Endothelial cell of umbilical vein (primary cell): ENCODE data around the gene SLC52A1. TPM values are rescaled to one million over a fixed set of nuclear protein-coding genes. Genes with fewer than 3 reads are reported as not detected.

ENCODE experiments used
- BruUV-seq: library from RNA; stranded (reverse); fragments of 400-500 nt; replicated peaks from 2 replicates; lab custom pipeline; 2021; lab: Mats Ljungman, UMichigan
- CTCF ChIA-PET: fragments of 300-600, 350-600 bp; sonication (Branson Sonifier 250); formaldehyde crosslinking; loops from one replicate; lab custom pipeline; 2021; ENCODE audit warnings: antibody characterized with exemption, inconsistent platforms; lab: Charles Lee
- POLR2A ChIA-PET: fragments of 300-600, 350-600 bp; sonication (Branson Sonifier 250); formaldehyde crosslinking; loops from one replicate; lab custom pipeline; 2021; ENCODE audit warnings: antibody characterized with exemption, inconsistent platforms; lab: Charles Lee
- DNase-seq: peaks from one replicate; pipeline ENCODE4 v3.0.0-alpha.2; 2011; ENCODE audit warnings: low read depth, low spot score
- FAIRE-seq: peaks from 2 replicates; lab custom pipeline; 2011; peaks lifted over from hg19 to GRCh38; lab: Jason Lieb, UNC
- H2AFZ ChIP-seq: 2 replicates; pipeline ENCODE4 v1.6.0; 2012; ENCODE audit warnings: low read depth, low read length, control low read depth, inconsistent platforms
- H3K27ac ChIP-seq: 2 replicates; pipeline ENCODE4 v1.5.1; 2011; ENCODE audit warnings: low read depth, mild to moderate bottlenecking, control low read depth, low read length, moderate library complexity; ENCODE audit not compliant: insufficient read depth
- H3K27me3 ChIP-seq, 2 experiments: 2 replicates each; pipeline versions ENCODE4 v1.6.0 to v1.6.1; 2011; ENCODE audit warnings: low read length in 2 of 2, mixed read lengths in 1 of 2; ENCODE audit not compliant: control insufficient read depth in 2 of 2, insufficient read depth in 2 of 2
- H3K36me3 ChIP-seq, 2 experiments: 2 replicates in 1 of 2; 3 replicates in 1 of 2; pipeline ENCODE4 v1.5.1; 2011; ENCODE audit warnings: low read length in 2 of 2, mild to moderate bottlenecking in 1 of 2, moderate library complexity in 1 of 2; ENCODE audit not compliant: control insufficient read depth in 2 of 2, insufficient read depth in 2 of 2; ENCODE audit errors: extremely low read depth in 1 of 2
- H3K4me1 ChIP-seq: 3 replicates; pipeline ENCODE4 v1.5.1; 2011; ENCODE audit warnings: mild to moderate bottlenecking, low read length; ENCODE audit not compliant: control insufficient read depth, insufficient read depth; ENCODE audit errors: extremely low read depth
- H3K4me2 ChIP-seq: 2 replicates; pipeline ENCODE4 v1.6.1; 2011; ENCODE audit warnings: low read length, control low read depth, mixed read lengths; ENCODE audit not compliant: insufficient read depth
- H3K4me3 ChIP-seq, 3 experiments: fragments of 200-600 bp in 1 of 3; sonication (generic), shearing (Covaris generic) in 1 of 3; replicated peaks in 1 of 3; 2 replicates each; pipeline ENCODE4 v1.5.1; 2011 to 2016; ENCODE audit warnings: control low read depth in 3 of 3, low read length in 3 of 3, mild to moderate bottlenecking in 2 of 3, inconsistent platforms in 1 of 3, low read depth in 1 of 3, moderate library complexity in 1 of 3; ENCODE audit not compliant: insufficient read depth in 1 of 3
- H3K79me2 ChIP-seq: 2 replicates; pipeline ENCODE4 v1.6.0; 2012; ENCODE audit warnings: low read length, inconsistent platforms; ENCODE audit not compliant: control insufficient read depth, insufficient read depth
- H3K9ac ChIP-seq: replicated peaks from 2 replicates; pipeline ENCODE3; 2011; ENCODE audit warnings: low read length, control low read depth; ENCODE audit not compliant: insufficient read depth; ENCODE audit errors: extremely low read depth
- H3K9me1 ChIP-seq: replicated peaks from 3 replicates; pipeline ENCODE4 v1.6.0; 2011; ENCODE audit warnings: mild to moderate bottlenecking, low read length; ENCODE audit not compliant: control insufficient read depth, insufficient read depth; ENCODE audit errors: extremely low read depth
- H3K9me3 ChIP-seq: replicated peaks from 2 replicates; pipeline ENCODE4 v1.5.1; 2012; ENCODE audit warnings: low read length, inconsistent platforms; ENCODE audit not compliant: control insufficient read depth, insufficient read depth
- H4K20me1 ChIP-seq: replicated peaks from 2 replicates; pipeline ENCODE3; 2011; ENCODE audit warnings: mild to moderate bottlenecking, low read length; ENCODE audit not compliant: control insufficient read depth, insufficient read depth; ENCODE audit errors: extremely low read depth
- CTCF ChIP-seq, 2 donors: IDR thresholded peaks; 1 replicate in 1 of 2; 2 replicates in 1 of 2; pipeline ENCODE4 v1.5.1; 2011; ENCODE audit warnings: low read length in 2 of 2, mild to moderate bottlenecking in 2 of 2, moderate library complexity in 2 of 2, control low read depth in 1 of 2, inconsistent platforms in 1 of 2, low read depth in 1 of 2; ENCODE audit not compliant: insufficient read depth in 1 of 2; ENCODE audit errors: extremely low read depth in 1 of 2
- EZH2 ChIP-seq: IDR thresholded peaks from 2 replicates; pipeline ENCODE4 v1.6.1; 2012; ENCODE audit warnings: borderline replicate concordance, low read depth, mild to moderate bottlenecking, moderate library complexity, low read length, inconsistent platforms; ENCODE audit not compliant: severe bottlenecking
- FOS ChIP-seq: IDR thresholded peaks from 2 replicates; pipeline ENCODE4 v1.6.1; 2011; ENCODE audit warnings: mild to moderate bottlenecking, low read length, moderate library complexity, borderline replicate concordance; ENCODE audit not compliant: insufficient read depth
- GATA2 ChIP-seq: IDR thresholded peaks from 2 replicates; pipeline ENCODE4 v1.7.0; 2011; ENCODE audit warnings: low read depth, mild to moderate bottlenecking, moderate library complexity, mixed read lengths, low read length; ENCODE audit not compliant: insufficient read length, insufficient read depth
- JUN ChIP-seq: IDR thresholded peaks from 2 replicates; pipeline ENCODE4 v1.6.1; 2011; ENCODE audit warnings: borderline replicate concordance, low read depth; ENCODE audit not compliant: insufficient read length, insufficient read depth
- MAX ChIP-seq: IDR thresholded peaks from 2 replicates; pipeline ENCODE4 v1.6.1; 2011; ENCODE audit not compliant: insufficient read depth, insufficient read length
- MYC ChIP-seq: IDR thresholded peaks from one replicate; pipeline ENCODE4 v1.6.1; 2011; ENCODE audit warnings: mild to moderate bottlenecking, low read depth, low read length
- POLR2A ChIP-seq: IDR thresholded peaks from 2 replicates; pipeline ENCODE4 v1.6.1; 2012; ENCODE audit warnings: low read depth, mild to moderate bottlenecking, control low read depth, low read length
- POLR2AphosphoS5 ChIP-seq: IDR thresholded peaks from 2 replicates; pipeline ENCODE4 v1.6.1; 2012; ENCODE audit warnings: low read depth, mild to moderate bottlenecking, control low read depth, low read length, moderate library complexity; ENCODE audit not compliant: insufficient read depth
- dilution Hi-C: fragments of 300-500 bp; cut with MboI; formaldehyde crosslinking; loops from one replicate; pipeline ENCODE4 v1.15.0; 2019; ENCODE audit warnings: low sequenced_read_pairs; ENCODE audit not compliant: extremely low pct_ligation_motif_present
- intact Hi-C: fragments of 100-400 bp; cut with micrococcal nuclease; formaldehyde crosslinking; loops from one replicate; pipeline ENCODE4 v1.10.0; 2022
- polyA plus RNA-seq, 4 experiments: library from polyadenylated mRNA; depleted of rRNA in 3 of 4; stranded (reverse) in 3 of 4; unstranded in 1 of 4; fragments of >200 nt; gene quantifications; 2 replicates each; pipeline versions ENCODE4 v1.2.1 to v1.2.3, GENCODE V29; 2011 to 2012; ENCODE audit warnings: missing spikeins in 1 of 4
- total RNA-seq: library from RNA; stranded (reverse); gene quantifications from 2 replicates; pipeline ENCODE4 v1.2.3, GENCODE V29; 2021

Gene SLC52A1
- total and polyA plus RNA-seq, 2 donors (not counting 3 experiments of a cell fraction or from before 2014, with no cell fraction given): 0.04 TPM; not detected in 1

GRCh38 chr17:5033352-5034015 is 1.7 kb downstream of the SLC52A1 start:
- Histone ChIP-seq H3K27me3 (peaks cover 2% of the 10 kb centered on the region in 2 experiments), H3K9ac (no peak overlapping the region), H3K36me3 (no peaks in the 10 kb centered on the region), H3K27ac (no peak overlapping the region), H2AFZ (no peak overlapping the region), H3K9me3 (no peaks in the 10 kb centered on the region), H4K20me1 (no peaks in the 10 kb centered on the region), H3K9me1 (no peaks in the 10 kb centered on the region), H3K4me1 (peaks cover 5% of the 10 kb centered on the region), H3K4me2 (no peak overlapping the region), H3K79me2 (no peaks in the 10 kb centered on the region), H3K4me3 (no peak overlapping the region)
- FAIRE-seq (no peak), DNase-seq (no peak)
- POLR2A ChIA-PET: no interaction called here
- dilution Hi-C loops: no loop called here
- TF ChIP-seq GATA2 (no peak), POLR2AphosphoS5 (no peak), JUN (no peak), POLR2A (no peak), MAX (no peak), MYC (no peak), CTCF (IDR thresholded peaks at IDR 0.05; ENCODE audit: extremely low read depth in 1 of 2, insufficient read depth in 1 of 2, low read depth in 1 of 2, low read length in 2 of 2) (no peak), EZH2 (no peak), FOS (no peak)
- intact Hi-C loops: no loop called here
- CTCF ChIA-PET: interaction anchor here (6.5 kb wide), 1 partner anchor 28 kb away, joined by 72 read pairs; no protein-coding TSS in a partner anchor
- no TSS peak for BruUV-seq
